K562 (cell line): ENCODE data around the gene MAP7D1. TPM values are rescaled to one million over a fixed set of nuclear protein-coding genes. Genes with fewer than 3 reads are reported as not detected.

ENCODE experiments used
- ATAC-seq: fragments of 200-7000 bp; cut with Tn5 transposase; 3 replicates; pipeline ENCODE4 v1.9.1; 2020; ENCODE audit warnings: moderate library complexity
- BruUV-seq: library from RNA; stranded (reverse); fragments of 400-500 nt; replicated peaks from 2 replicates; lab custom pipeline; 2021; lab: Mats Ljungman, UMichigan
- CTCF ChIA-PET: fragments of 300-600 bp; formaldehyde crosslinking; extraction: SDS; loops from one replicate; lab custom pipeline; 2021; ENCODE audit warnings: low intra/inter-chr PET ratio; lab: Yijun Ruan, JAX
- POLR2A ChIA-PET: fragments of 300-600, 350-650 bp; sonication (Branson Sonifier 250); formaldehyde crosslinking; extraction: SDS; loops from one replicate; lab custom pipeline; 2021; ENCODE audit warnings: antibody characterized with exemption, inconsistent platforms; lab: Yijun Ruan, JAX
- DNase-seq, 4 experiments: peaks; one replicate each; pipeline versions ENCODE4 v3.0.0 to v3.0.0-alpha.2; 2011 to 2018; ENCODE audit warnings: low spot score in 3 of 4, mixed read lengths in 3 of 4; ENCODE audit errors: extremely low read depth in 1 of 4
- FAIRE-seq: peaks from 2 replicates; lab custom pipeline; 2011; peaks lifted over from hg19 to GRCh38; lab: Jason Lieb, UNC
- H2AFZ ChIP-seq: 2 replicates; pipeline ENCODE4 v1.6.0; 2011; ENCODE audit warnings: low read depth, low read length, control low read depth, inconsistent platforms
- H3K27ac ChIP-seq: fragments of 200-600 bp; 3 replicates; pipeline ENCODE4 v1.8.0; 2011; ENCODE audit warnings: low read depth, mild to moderate bottlenecking, control low read depth, inconsistent platforms, low read length, moderate library complexity, mixed read lengths; ENCODE audit errors: extremely low read depth
- H3K27me3 ChIP-seq, 2 experiments: fragments of 300-600 bp in 1 of 2; 2 replicates in 1 of 2; 3 replicates in 1 of 2; pipeline versions ENCODE4 v1.6.0 to v1.8.0; 2011; ENCODE audit warnings: inconsistent platforms in 2 of 2, low read length in 2 of 2, mild to moderate bottlenecking in 1 of 2, mixed read lengths in 1 of 2, moderate library complexity in 1 of 2; ENCODE audit not compliant: control insufficient read depth in 2 of 2, insufficient read depth in 2 of 2
- H3K36me3 ChIP-seq: fragments of 300-600 bp; 3 replicates; pipeline ENCODE4 v1.8.0; 2011; ENCODE audit warnings: mild to moderate bottlenecking, low read length, inconsistent platforms; ENCODE audit not compliant: control insufficient read depth, insufficient read depth
- H3K4me1 ChIP-seq, 2 experiments: fragments of 200-600 bp in 1 of 2; replicated peaks in 1 of 2; 2 replicates in 1 of 2; 3 replicates in 1 of 2; pipeline versions ENCODE4 v1.5.1 to v1.8.0; 2011; ENCODE audit warnings: inconsistent platforms in 2 of 2, low read length in 2 of 2, mild to moderate bottlenecking in 1 of 2, mixed read lengths in 1 of 2, moderate library complexity in 1 of 2; ENCODE audit not compliant: control insufficient read depth in 2 of 2, insufficient read depth in 2 of 2
- H3K4me2 ChIP-seq: 2 replicates; pipeline ENCODE4 v1.6.1; 2011; ENCODE audit warnings: low read length, control low read depth, inconsistent platforms, mixed read lengths; ENCODE audit not compliant: insufficient read depth
- H3K4me3 ChIP-seq: fragments of 200-600 bp; sonication (generic), shearing (Covaris generic); 2 replicates; pipeline ENCODE4 v1.5.1; 2016; ENCODE audit warnings: control low read depth, inconsistent platforms
- H3K79me2 ChIP-seq: fragments of 200-600 bp; 3 replicates; pipeline ENCODE4 v1.8.0; 2011; ENCODE audit warnings: low read length, inconsistent platforms; ENCODE audit not compliant: control insufficient read depth, insufficient read depth
- H3K9ac ChIP-seq, 2 experiments: 2 replicates each; pipeline versions ENCODE4 v1.6.0 to v1.6.1; 2011; ENCODE audit warnings: low read depth in 2 of 2, low read length in 2 of 2, control low read depth in 1 of 2, inconsistent platforms in 1 of 2, mild to moderate bottlenecking in 1 of 2, mixed read lengths in 1 of 2; ENCODE audit not compliant: insufficient read depth in 1 of 2
- H3K9me1 ChIP-seq: one replicate; pipeline ENCODE4 v1.6.0; 2011; ENCODE audit warnings: inconsistent platforms, mild to moderate bottlenecking, low read length, moderate library complexity; ENCODE audit not compliant: control insufficient read depth, insufficient read depth
- H3K9me3 ChIP-seq: replicated peaks from 2 replicates; pipeline ENCODE4 v1.5.1; 2011; ENCODE audit warnings: low read depth, low read length, inconsistent platforms; ENCODE audit not compliant: control insufficient read depth, insufficient read depth
- H4K20me1 ChIP-seq: replicated peaks from 2 replicates; pipeline ENCODE4 v1.6.1; 2011; ENCODE audit warnings: low read length, inconsistent platforms, mixed read lengths; ENCODE audit not compliant: control insufficient read depth, insufficient read depth
- ARNT ChIP-seq, 2 experiments: fragments of 450-650 bp; IDR thresholded peaks; 2 replicates each; pipeline ENCODE4 v1.6.1; 2016; ENCODE audit warnings: mild to moderate bottlenecking in 1 of 2
- BCLAF1 ChIP-seq, 2 experiments: fragments of 450-650 bp in 1 of 2; IDR thresholded peaks; 2 replicates each; pipeline ENCODE4 v1.6.1; 2011 to 2017; ENCODE audit warnings: low read depth in 2 of 2, antibody characterized with exemption in 1 of 2, borderline replicate concordance in 1 of 2, low read length in 1 of 2, mild to moderate bottlenecking in 1 of 2, mixed read lengths in 1 of 2; ENCODE audit not compliant: control insufficient read depth in 1 of 2
- CBX3 ChIP-seq, 2 experiments: IDR thresholded peaks; 1 replicate in 1 of 2; 2 replicates in 1 of 2; pipeline ENCODE4 v1.6.1; 2012; ENCODE audit warnings: inconsistent platforms in 2 of 2, low read length in 2 of 2, borderline replicate concordance in 1 of 2, control low read depth in 1 of 2
- FOSL1 ChIP-seq: fragments of 200-800 bp; sonication (Bioruptor generic); conservative IDR thresholded peaks from 2 replicates; pipeline ENCODE4 v1.6.1; 2016; ENCODE audit warnings: missing genetic modification characterization, missing compliant biosample characterization
- FOXK2 ChIP-seq, 2 experiments: fragments of 450-650 bp; IDR thresholded peaks in 1 of 2; conservative IDR thresholded peaks in 1 of 2; 2 replicates each; pipeline ENCODE4 v1.6.1; 2016; ENCODE audit warnings: low read depth in 2 of 2, mild to moderate bottlenecking in 1 of 2
- GABPB2 ChIP-seq: fragments of 250-450 bp; sonication (Bioruptor Pico); conservative IDR thresholded peaks from 2 replicates; pipeline ENCODE4 v1.5.1; 2021; ENCODE audit warnings: mild to moderate bottlenecking
- GTF2B ChIP-seq: IDR thresholded peaks from 2 replicates; pipeline ENCODE4 v1.6.1; 2011; ENCODE audit not compliant: insufficient read length; ENCODE audit errors: extremely low read depth
- HES1 ChIP-seq: fragments of 450-650 bp; IDR thresholded peaks from 2 replicates; pipeline ENCODE4 v1.6.1; 2016; ENCODE audit warnings: low read depth, mild to moderate bottlenecking, moderate library complexity
- JUNB ChIP-seq: fragments of 450-650 bp; formaldehyde crosslinking; conservative IDR thresholded peaks from 2 replicates; pipeline ENCODE4 v1.4.0; 2020; ENCODE audit warnings: mild to moderate bottlenecking
- LARP7 ChIP-seq: fragments of 450-650 bp; IDR thresholded peaks from 2 replicates; pipeline ENCODE4 v1.6.1; 2016
- MAX ChIP-seq: sonication (generic); formaldehyde crosslinking; IDR thresholded peaks from 2 replicates; pipeline ENCODE4 v1.9.0; 2022; ENCODE audit warnings: mild to moderate bottlenecking, missing genetic modification reagents
- MBD2 ChIP-seq: sonication (generic); IDR thresholded peaks from 2 replicates; pipeline ENCODE4 v1.6.1; 2016; ENCODE audit warnings: low read depth, borderline replicate concordance
- NBN ChIP-seq: fragments of 450-650 bp; IDR thresholded peaks from 2 replicates; pipeline ENCODE4 v1.6.1; 2016; ENCODE audit warnings: low read depth, mild to moderate bottlenecking
- PHF20 ChIP-seq: fragments of 450-650 bp; IDR thresholded peaks from 2 replicates; pipeline ENCODE4 v1.6.1; 2018; ENCODE audit not compliant: partially characterized antibody
- PHF8 ChIP-seq: fragments of 200-600 bp; sonication (generic); IDR thresholded peaks from 2 replicates; pipeline ENCODE4 v1.6.1; 2012; ENCODE audit warnings: mixed run types, mild to moderate bottlenecking, inconsistent platforms, low read length, moderate library complexity, borderline replicate concordance
- RNF2 ChIP-seq: sonication (generic); IDR thresholded peaks from 2 replicates; pipeline ENCODE4 v1.6.1; 2016
- ZNF124 ChIP-seq: sonication (generic); formaldehyde crosslinking; IDR thresholded peaks from 2 replicates; pipeline ENCODE4 v1.8.1; 2022; ENCODE audit warnings: missing genetic modification reagents
- ZNF224 ChIP-seq: sonication (generic); formaldehyde crosslinking; IDR thresholded peaks from 2 replicates; pipeline ENCODE4 v1.8.0; 2022; ENCODE audit warnings: mild to moderate bottlenecking, missing genetic modification reagents
- ZNF583 ChIP-seq: fragments of 250-450 bp; sonication (Bioruptor Pico); IDR thresholded peaks from 2 replicates; pipeline ENCODE4 v1.4.0; 2020
- WGBS: fragments of 100-300 bp; shearing (Covaris generic); methylation state at CpG from one replicate; pipeline ENCODE4 v1.1.6; 2016; ENCODE audit warnings: low coverage, mixed read lengths; ENCODE audit not compliant: insufficient coverage; ENCODE audit errors: missing lambda C conversion rate; 5-methylcytosine and 5-hydroxymethylcytosine counted together
- in situ Hi-C: fragments of 300-500 bp; cut with MboI; formaldehyde crosslinking; loops from 4 replicates; pipeline ENCODE4 v1.15.0; 2018; ENCODE audit warnings: inconsistent platforms, mixed read lengths
- intact Hi-C: fragments of 100-400 bp; cut with micrococcal nuclease; formaldehyde crosslinking; loops from 2 replicates; pipeline ENCODE4 v1.14.2; 2022
- polyA plus RNA-seq, 8 experiments: library from polyadenylated mRNA; depleted of rRNA in 4 of 8; stranded (reverse) in 5 of 8; unstranded in 3 of 8; fragments of >200 nt; fragmentation: Nextera tagmentation in 2 of 8; fragmentation: Illumina TruSeq in 1 of 8; extraction: Ambion mirVana in 2 of 8; extraction: Trizol in 1 of 8; gene quantifications; 2 replicates each; pipeline versions ENCODE4 v1.2.1 to v1.2.3, GENCODE V29; 2011 to 2014; ENCODE audit warnings: inconsistent platforms in 1 of 8, missing spikeins in 1 of 8
- total RNA-seq, 7 experiments: library from RNA; depleted of rRNA in 6 of 7; stranded (reverse); fragments of >200 nt in 6 of 7; fragmentation: Illumina TruSeq in 2 of 7; extraction: Trizol in 2 of 7; gene quantifications; 2 replicates each; pipeline versions ENCODE4 v1.2.1 to v1.2.3, GENCODE V29; 2011 to 2021; ENCODE audit warnings: low replicate concordance in 1 of 7

Gene MAP7D1
- total and polyA plus RNA-seq, 9 of the 15 experiments (the other 6 are each of a cell fraction or from before 2014, with no cell fraction given) = 3.6 to 108 (median 34.5) TPM

- H4K20me1 ChIP-seq = no peaks in the 10 kb centered on the region; the same call in 1 of the 2 replicates
- TF ChIP-seq ARNT (IDR thresholded peaks at IDR 0.05) = no peak
- TF ChIP-seq ZNF583 (CRISPR knock-in tag) = no peak
- TF ChIP-seq PHF8 = no peak
- TF ChIP-seq RNF2 = no peak
- no peak for TF ChIP-seq CBX3 (IDR thresholded peaks at IDR 0.05; ENCODE audit: borderline replicate concordance in 1 of 2, low read length in 2 of 2)
- no peak for TF ChIP-seq HES1
- TF ChIP-seq ZNF224 = no peak
- TF ChIP-seq GTF2B = no peak
- no peak for TF ChIP-seq FOXK2 (conservative IDR thresholded peaks at IDR 0.05 in 1 of 2, IDR thresholded peaks at IDR 0.05 in 1 of 2; ENCODE audit: low read depth in 2 of 2)
- TF ChIP-seq PHF20 = no peak
- TF ChIP-seq JUNB = no peak
- TF ChIP-seq NBN = no peak
- TF ChIP-seq GABPB2 (CRISPR knock-in tag) = no peak
- TF ChIP-seq MBD2 = no peak
- no peak for TF ChIP-seq MAX (CRISPR knock-in tag)
- no peak for TF ChIP-seq BCLAF1 (IDR thresholded peaks at IDR 0.05; ENCODE audit: borderline replicate concordance in 1 of 2, control insufficient read depth in 1 of 2, low read depth in 2 of 2, low read length in 1 of 2)
- TF ChIP-seq ZNF124 (CRISPR knock-in tag) = no peak
- no peak for TF ChIP-seq LARP7
- TF ChIP-seq FOSL1 (tag) = no peak
- DNase-seq = no peak
- H3K27ac ChIP-seq = no peak overlapping the region
- 100% methylated on average over 1 of the region's 1 CpG for WGBS
- H2AFZ ChIP-seq = no peak overlapping the region
- ATAC-seq = no peak
- ChIA-PET POLR2A (interaction anchor here (0.5 to 1.4 kb wide), 4 partner anchors 8 to 237 kb away, joined by 3 to 5 read pairs (median 4); no protein-coding TSS in a partner anchor), CTCF (no interaction called here)
- H3K4me3 ChIP-seq = no peak overlapping the region
- H3K9me3 ChIP-seq = no peaks in the 10 kb centered on the region
- BruUV-seq = no TSS peak
- no peak overlapping the region for H3K4me2 ChIP-seq
- peaks cover 76% of the 10 kb centered on the region for H3K79me2 ChIP-seq
- H3K9ac ChIP-seq = no peak overlapping the region
- intact Hi-C loops (no loop called here), in situ Hi-C loops (no loop called here)
- H3K27me3 ChIP-seq = no peaks in the 10 kb centered on the region
- H3K9me1 ChIP-seq = peaks cover 6% of the 10 kb centered on the region
- peaks cover 23 to 27% of the 10 kb centered on the region in 2 experiments for H3K4me1 ChIP-seq
- FAIRE-seq = no peak
- H3K36me3 ChIP-seq = peaks cover 47% of the 10 kb centered on the region
Measured at GRCh38 chr1:36165145-36165544, 9.2 kb downstream of the MAP7D1 start.
